PFSK-1 (cell line): ENCODE results near the gene PROM2.

ENCODE experiments used
- FOXP2 ChIP-seq: optimal IDR thresholded peaks from 2 replicates; pipeline ENCODE3; 2011; ENCODE audit warnings: borderline replicate concordance, control low read depth, inconsistent platforms; ENCODE audit not compliant: insufficient read depth; ENCODE audit errors: extremely low read length, extremely low read depth
- POLR2AphosphoS5 ChIP-seq: IDR thresholded peaks from 2 replicates; pipeline ENCODE4 v1.6.1; 2012; ENCODE audit warnings: low read depth, mild to moderate bottlenecking, control low read depth, low read length, moderate library complexity
- REST ChIP-seq, 2 experiments: IDR thresholded peaks; 2 replicates each; pipeline versions ENCODE4 v1.6.1 to v1.8.0; 2011 to 2012; ENCODE audit warnings: low read depth in 2 of 2, low read length in 2 of 2, control low read depth in 1 of 2, inconsistent platforms in 1 of 2, mild to moderate bottlenecking in 1 of 2, moderate library complexity in 1 of 2; ENCODE audit not compliant: insufficient read depth in 1 of 2
- SIN3A ChIP-seq: IDR thresholded peaks from 2 replicates; pipeline ENCODE4 v1.6.1; 2012; ENCODE audit warnings: mild to moderate bottlenecking, low read length, moderate library complexity, borderline replicate concordance; ENCODE audit not compliant: insufficient read depth
- TAF1 ChIP-seq: IDR thresholded peaks from 2 replicates; pipeline ENCODE4 v1.6.1; 2012; ENCODE audit warnings: low read length, control low read depth, borderline replicate concordance; ENCODE audit not compliant: insufficient read depth

Gene PROM2

GRCh38 chr2:95294579-95295250, 20.5 kb downstream of the PROM2 start:
- TF ChIP-seq FOXP2: no peak
- no peak for TF ChIP-seq REST (IDR thresholded peaks at IDR 0.05; ENCODE audit: insufficient read depth in 1 of 2, low read depth in 2 of 2, low read length in 2 of 2)
- no peak for TF ChIP-seq TAF1
- TF ChIP-seq POLR2AphosphoS5: no peak

GRCh38 chr2:95295376-95295775, 21.1 kb downstream of the PROM2 start:
- TF ChIP-seq FOXP2 (no peak), REST (IDR thresholded peaks at IDR 0.05; ENCODE audit: insufficient read depth in 1 of 2, low read depth in 2 of 2, low read length in 2 of 2) (no peak), POLR2AphosphoS5 (no peak), TAF1 (no peak), SIN3A (no peak)

DNA sequence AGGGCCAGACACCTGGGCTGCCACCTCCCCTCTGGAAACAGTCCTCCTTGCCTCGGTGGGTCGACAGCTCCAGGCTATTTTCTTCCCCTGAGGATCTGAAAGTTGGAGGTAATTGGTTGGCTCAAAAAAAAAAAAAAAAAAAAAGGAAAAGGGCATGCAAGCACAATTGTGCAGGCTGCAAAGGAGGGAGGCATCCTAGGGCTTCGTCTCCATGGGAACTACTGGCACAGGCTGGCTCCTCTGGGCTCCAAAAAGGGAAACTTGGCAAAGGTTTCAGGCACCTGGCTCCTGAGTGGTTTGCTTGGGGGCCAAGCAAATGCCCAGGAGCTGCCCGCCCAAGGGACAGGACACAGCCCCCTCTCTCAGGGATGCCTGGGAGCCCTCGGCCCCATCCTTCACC, 21.8 kb downstream of the PROM2 start:
- TF ChIP-seq SIN3A (no peak), POLR2AphosphoS5 (no peak), REST (IDR thresholded peaks at IDR 0.05; ENCODE audit: insufficient read depth in 1 of 2, low read depth in 2 of 2, low read length in 2 of 2) (no peak), TAF1 (no peak), FOXP2 (no peak)

GRCh38 chr2:95296880-95297487, 22.7 kb downstream of the PROM2 start, which contains the start of gene KCNIP3:
Gene KCNIP3 (plus strand): TSS chr2:95297347. CDS start chr2:95297439, 92 bp downstream.
- TF ChIP-seq SIN3A (no peak), FOXP2 (no peak), TAF1 (no peak), POLR2AphosphoS5 (no peak), REST (IDR thresholded peaks at IDR 0.05; ENCODE audit: insufficient read depth in 1 of 2, low read depth in 2 of 2, low read length in 2 of 2) (no peak)
